OCI-LY1 (cell line): ENCODE measurements around the gene CKAP5.

Experiments
- CTCF ChIP-seq: fragments of 200-600 bp; sonication (generic), shearing (Covaris generic); IDR thresholded peaks from 2 replicates; pipeline ENCODE4 v1.5.1; 2017; ENCODE audit warnings: mild to moderate bottlenecking, antibody characterized with exemption, low read length, moderate library complexity, mixed read lengths
- EZH2 ChIP-seq: fragments of 200-600 bp; sonication (generic), shearing (Covaris generic); IDR thresholded peaks from 2 replicates; pipeline ENCODE4 v1.8.0; 2017; ENCODE audit warnings: borderline replicate concordance, mixed run types, mild to moderate bottlenecking, antibody characterized with exemption, low read length, moderate library complexity, mixed read lengths

GRCh38 chr11:46736615-46737014, 109.5 kb downstream of the CKAP5 start:
- TF ChIP-seq CTCF, result no peak
- TF ChIP-seq EZH2, result no peak
